Stimulated activated CD8-positive, alpha-beta memory T cell treated with anti-CD3 and anti-CD28 coated beads, Interleukin-2, amount 100 ng/mL, for 48 hours (primary cell): ENCODE data around the gene MLC1.

Source experiments
- DNase-seq, 2 donors: peaks; one replicate each; pipeline ENCODE4 v3.0.0-alpha.2; 2020; ENCODE audit warnings: low read depth in 2 of 2

Gene MLC1

DNA sequence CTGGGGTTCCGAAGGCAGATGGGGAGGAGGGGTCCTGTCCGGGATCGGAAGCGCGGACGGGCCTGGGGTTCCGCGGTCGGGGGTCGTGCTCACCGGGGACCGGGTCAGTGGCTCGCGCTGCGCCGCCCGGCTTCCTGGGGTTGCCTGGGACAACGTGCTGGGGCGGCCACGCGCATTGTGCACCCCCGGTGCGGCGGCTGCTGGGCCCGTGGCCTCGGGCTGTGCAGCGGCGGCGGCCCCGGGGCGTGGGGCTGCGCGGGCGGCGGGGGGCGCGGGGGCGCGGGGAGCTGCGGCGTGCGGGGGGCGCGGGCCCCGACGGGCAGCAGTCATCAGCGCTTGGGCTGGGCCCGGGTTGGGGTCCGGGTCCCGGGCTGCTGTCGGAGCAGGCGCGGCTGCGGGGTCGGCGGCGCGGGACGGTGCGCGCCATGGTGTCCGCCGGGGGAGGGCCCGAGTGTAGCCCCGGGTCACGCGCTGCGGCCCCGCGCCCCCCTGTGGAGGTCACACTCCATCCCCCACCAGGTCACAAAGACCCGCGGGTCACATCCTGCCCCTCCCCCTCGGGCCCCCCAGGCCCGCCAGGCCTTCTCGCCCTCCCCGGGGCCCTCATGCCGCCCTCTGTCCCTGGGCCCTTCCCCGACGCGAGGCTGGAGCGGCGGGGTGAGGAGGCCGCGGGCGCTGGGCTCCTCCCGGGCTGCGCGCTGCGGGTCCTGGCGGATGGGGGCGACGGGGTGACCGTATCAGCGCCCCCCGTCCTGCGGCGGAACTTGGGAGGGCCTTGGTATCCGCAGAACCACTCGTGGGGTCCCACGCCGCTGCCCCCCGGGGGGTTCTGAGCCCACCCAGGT lies 26.9 kb downstream of the MLC1 start, which contains the start of gene TTLL8:
Gene TTLL8 (minus strand): TSS at position 238 of the 845 bp plus-strand sequence.
- no peak for DNase-seq

DNA sequence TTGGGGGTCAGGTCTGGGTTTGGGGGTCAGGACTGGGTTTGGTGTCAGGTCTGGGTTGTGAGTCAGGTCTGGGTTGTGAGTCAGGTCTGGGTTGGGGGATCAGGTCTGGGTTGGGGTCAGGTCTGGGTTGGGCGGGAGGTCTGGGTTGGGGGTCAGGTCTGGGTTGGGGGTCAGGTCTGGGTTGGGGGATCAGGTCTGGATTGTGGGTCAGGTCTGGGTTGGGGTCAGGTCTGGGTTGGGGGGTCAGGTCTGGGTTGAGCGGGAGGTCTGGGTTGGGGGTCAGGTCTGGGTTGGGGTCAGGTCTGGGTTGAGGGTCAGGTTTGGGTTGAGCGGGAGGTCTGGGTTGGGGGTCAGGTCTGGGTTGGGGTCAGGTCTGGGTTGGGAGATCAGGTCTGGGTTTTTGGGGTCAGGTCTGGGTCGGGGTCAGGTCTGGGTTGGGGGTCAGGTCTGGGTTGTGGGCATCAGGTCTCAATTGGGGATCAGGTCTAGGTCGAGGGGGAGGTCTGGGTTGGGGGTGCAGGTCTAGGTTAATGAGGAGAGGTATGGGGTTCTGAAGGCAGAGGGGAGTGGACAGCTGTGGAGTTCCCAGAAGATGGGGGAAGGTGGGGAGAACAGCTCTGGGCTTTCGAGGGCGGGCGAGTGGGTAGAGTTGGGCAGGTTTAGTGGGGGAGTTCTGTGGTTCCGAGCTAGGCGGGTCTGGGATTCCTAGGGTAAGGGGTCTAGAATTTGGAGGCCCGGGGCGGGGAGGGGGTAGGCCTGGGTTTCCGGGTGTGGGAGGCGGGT lies 27.8 kb downstream of the MLC1 start:
- no peak for DNase-seq

DNA sequence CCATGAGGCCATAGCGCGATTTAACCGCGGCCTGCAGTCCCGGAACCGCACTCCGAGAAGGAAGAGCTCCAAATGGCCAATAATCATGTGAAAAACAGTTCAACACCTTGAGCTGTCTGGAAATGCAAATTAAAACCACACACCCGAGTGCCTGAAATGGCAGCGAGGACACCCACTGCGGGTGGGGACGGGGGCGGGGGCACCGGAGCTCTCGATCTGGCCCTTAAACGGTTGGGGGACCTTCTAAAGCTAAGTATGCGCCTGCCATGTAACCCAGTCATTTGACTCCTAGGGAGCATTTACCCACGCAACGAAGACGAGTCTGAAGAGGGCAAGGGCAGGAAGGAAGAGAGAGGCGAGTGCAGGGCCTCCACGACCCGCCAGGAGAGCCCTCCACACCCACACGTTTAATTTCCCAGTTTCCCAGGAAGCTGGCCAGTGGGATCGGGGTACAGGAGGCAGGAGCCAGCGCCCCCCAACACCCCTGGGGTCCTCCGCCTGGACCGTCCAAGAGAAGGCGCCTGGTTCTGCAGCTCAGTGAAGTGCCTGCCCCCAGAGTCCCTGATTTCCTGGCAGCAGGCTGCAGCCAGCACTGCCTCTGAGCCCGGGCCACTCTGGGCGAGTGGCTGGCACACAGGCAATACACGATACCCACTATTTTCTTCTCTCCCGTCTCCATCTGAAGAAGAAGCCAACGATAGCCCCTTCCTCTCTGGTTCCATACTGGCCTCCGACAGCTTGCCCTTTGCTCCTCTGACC lies 28.8 kb downstream of the MLC1 start:
- DNase-seq: no peak

DNA sequence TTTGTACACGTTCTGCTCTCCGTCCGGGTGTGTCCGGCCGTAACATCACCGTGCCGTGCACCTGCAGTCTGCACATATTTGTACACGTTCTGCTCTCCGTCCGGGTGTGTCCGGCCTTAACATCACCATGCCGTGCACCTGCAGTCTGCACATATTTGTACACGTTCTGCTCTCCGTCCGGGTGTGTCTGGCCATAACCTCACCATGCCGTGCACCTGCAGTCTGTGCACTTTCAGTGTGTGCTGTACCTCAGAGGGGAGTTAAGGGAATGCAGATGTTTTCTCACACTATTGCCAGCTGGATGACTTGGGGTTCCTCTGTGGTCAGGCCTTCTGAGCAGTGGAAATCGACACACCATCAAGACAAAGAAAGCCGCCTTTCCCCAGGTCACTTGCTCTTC lies 31.4 kb downstream of the MLC1 start:
- DNase-seq: no peak

DNA sequence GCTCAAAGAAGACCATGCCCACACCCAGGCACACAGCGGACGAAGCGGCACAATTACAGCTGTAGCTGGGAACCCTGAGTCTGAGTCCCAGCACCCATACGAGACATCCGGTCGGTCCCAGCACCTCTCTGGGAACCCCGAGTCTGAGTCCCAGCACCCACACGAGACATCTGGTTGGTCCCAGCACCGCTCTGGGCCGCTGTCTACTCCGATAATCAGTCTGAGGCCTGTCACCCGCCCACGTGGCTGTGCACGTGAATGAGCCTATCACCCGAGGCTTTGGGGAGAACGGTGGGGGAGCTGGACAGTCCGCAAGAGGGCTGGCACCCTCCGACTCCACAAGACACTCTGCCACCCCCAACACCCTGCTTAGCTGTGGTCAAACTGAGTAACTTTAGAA lies 33.3 kb downstream of the MLC1 start:
- DNase-seq: no peak

DNA sequence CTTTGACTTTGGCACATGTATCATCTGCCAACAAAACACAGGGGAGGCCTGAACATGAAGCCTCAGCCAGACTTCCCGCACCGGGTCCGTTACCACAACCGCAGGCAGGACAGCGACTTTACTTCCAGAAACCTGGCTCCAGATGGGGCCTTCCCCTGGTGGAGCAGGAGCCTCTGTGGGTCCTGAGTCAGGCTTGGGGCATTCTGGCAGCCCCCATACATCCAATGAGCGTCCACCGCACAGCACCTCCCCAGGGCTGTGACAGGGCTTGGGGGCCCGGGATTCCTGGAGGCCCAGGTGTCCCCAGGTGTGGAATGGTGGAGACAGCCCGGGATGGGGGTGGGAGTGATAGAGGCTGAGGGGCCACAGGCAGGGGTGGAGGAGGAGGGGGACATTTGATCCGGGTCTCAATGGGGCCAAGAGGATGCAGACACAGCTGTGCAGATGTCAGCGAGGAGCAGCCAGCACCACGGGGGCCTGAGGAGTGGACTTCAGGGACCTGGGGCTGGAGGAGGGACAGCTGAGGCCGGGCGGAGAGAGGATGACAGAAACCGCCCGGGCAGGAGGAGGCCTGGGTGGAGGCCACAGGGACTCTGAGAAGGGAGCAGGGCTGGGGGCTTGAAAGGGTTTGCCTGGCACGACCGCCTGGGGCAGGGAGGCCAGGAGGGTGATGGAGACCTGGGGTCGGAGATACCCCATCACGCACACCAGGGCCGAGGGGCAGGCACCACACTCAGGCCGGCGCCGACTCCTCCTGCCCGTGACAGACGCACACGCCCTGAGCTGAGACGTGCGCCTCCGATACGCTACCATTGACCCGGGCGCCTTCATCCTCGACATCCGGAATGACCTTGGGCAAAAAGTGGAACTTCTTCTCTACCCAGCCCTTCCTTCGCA lies 35.7 kb downstream of the MLC1 start:
- no peak for DNase-seq

DNA sequence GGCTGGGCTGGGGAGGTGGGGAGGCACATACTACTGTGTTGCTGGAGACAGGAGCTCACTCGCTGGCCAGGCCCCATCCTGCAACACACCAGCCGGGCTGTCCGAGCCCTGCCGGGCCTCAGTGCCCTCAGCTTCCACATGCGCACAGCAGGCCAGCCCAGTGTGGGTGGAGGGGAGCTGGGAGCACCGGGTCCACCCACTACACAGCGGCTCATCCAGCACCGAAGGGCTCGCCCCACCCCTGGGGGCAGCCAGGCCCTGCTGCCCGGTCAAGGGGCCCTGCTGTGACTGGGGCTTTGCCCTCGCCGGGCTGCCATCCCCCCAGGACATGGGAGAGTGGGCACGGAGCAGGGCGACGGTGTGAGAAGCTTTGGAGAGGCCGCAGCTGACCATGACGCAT lies 36.4 kb downstream of the MLC1 start:
- no peak for DNase-seq

DNA sequence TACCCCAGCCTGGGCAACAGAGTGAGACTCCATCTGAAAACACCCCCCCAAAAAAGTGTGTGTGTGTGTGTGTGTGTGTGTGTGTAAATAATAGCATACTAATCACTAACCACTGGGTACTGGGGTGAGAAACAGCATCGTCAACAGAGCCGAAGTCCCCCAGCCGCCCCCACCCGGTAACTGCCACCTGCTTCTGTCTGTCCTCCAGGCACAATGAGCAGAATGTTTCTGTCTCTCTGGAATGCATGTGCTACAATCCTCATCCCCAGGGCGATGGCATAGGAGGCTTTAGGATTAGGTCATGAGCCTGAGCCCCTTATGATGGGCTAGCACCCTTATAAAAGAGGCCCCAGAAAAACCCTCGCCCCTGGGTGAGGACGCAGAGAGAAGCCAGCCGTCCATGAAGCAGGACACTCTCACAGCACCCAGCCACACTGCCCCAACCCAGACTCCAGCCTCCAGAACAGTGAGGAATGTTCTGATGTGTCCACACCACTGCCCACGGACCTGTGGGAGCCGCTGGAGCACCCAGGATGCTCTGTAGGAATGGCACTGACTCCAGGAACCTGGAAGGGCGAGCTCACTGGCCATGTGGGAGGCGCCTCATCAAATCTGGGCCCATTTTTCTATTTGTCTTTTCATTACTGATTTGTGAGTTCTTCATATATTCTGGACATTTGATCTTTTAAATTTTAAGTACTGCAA lies 37.0 kb downstream of the MLC1 start:
- DNase-seq: no peak

DNA sequence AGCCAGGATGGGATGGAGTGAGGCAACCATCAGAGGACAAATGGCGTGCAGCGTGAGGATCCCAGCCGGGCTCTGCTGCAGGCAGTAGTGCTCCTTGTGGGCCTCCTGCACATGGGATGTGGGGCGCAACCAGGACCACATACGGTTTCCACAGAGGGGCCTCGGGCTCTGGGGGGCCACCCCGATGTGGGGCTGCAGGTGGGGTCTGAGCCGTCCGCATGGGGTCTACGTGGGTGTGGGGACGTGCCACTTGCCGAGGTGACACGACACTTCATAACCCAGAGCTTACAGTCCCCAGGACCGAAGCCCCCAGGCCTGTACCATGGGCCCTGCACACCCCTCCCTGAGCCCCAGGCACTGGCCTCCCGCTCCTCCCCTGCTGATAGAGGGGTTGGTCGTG lies 37.9 kb downstream of the MLC1 start:
- no peak for DNase-seq

DNA sequence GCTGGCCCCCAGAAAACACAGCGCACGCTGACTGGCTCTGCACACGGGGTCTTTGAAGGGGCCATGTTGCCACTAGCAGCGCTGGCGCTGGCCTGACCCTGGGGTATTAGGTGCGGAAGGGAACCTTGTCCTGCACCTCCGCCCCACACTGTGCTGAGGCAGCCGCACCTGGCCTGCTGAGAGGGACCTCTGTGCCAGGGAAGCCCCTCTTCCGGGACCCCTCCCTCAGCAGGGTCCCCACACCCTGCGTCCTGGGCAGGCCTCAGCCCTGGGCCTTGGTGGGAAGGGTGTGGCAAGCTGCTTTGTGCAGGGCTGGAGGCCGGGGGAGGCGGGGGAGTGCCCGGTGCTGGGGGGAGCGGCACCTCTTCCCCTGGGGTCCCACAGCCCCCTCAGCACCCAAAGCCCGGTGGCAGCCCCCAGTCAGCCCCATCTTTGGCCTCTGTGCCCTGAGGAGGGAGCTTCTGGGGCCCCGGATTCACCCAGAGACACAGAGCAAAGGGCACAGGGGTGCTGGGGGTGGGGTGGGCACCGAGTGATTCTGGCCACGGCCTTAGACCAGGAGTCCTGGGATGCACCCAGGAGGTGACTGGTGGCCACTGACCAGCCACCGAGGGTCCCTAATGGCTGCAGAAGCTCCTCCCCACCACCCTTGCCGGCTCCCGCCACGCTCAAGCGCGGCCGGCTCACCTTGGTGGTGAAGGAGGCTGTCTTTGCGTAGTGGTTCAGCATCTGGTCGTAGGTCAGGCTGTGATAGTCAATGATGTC lies 38.6 kb downstream of the MLC1 start:
- no peak for DNase-seq

DNA sequence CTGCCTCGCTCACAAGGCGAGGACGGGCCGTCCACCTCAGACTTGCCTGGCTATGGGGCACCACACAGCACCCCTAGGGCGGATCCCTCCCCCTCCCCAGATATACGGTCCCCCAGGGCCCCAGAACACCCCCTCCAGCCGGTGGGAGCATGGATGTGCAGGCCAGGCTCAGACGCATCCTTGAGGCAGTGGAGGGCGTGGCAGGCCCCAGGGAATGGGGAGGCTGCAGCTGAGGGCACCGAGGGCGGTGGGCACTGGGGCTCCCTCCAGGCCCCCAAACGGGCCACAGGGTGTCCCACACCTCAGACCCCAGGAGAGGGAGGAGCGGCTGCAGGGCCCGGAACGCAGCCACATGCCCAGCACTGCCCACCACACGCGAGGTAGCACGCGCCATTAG lies 39.2 kb downstream of the MLC1 start:
- no peak for DNase-seq

DNA sequence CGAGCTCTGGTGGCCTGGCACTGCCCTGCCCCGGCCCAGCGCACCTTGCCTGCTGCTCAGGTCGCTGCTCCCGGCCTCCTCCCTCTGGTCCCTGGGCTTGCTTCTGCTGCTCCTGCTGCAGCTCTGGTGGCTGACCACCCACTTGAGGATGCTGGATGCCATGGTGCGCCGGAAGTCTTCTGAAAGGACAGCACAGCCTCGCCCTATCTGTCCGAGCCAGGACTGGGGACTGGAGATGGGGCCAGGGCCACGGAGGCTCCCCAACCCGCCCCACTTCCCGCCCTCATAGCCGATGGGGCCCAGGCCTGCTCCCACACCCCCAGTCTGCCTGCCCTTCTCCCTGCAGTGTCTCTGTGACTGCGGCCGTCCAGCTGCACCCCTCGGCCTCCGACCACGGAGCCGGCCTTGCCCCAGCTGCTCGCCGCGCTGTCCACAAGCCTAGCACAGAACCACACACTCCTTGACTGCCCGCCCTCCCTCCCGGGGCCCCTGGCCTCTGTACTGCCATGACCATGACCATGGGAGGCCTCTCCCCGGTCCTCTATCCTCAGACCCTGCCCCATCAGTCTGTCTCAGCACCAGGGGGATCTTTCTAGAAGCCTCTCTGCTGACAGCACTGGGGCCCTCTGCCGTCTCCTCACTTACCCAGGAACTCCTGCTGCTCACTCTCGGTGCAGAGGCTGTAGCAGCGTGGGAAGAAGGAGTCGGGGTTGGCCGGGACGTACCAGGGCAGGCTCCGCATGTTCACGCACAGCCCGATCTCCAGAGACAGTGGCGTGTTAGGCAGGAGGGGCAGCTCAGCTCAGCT lies 39.8 kb downstream of the MLC1 start:
- no peak for DNase-seq

DNA sequence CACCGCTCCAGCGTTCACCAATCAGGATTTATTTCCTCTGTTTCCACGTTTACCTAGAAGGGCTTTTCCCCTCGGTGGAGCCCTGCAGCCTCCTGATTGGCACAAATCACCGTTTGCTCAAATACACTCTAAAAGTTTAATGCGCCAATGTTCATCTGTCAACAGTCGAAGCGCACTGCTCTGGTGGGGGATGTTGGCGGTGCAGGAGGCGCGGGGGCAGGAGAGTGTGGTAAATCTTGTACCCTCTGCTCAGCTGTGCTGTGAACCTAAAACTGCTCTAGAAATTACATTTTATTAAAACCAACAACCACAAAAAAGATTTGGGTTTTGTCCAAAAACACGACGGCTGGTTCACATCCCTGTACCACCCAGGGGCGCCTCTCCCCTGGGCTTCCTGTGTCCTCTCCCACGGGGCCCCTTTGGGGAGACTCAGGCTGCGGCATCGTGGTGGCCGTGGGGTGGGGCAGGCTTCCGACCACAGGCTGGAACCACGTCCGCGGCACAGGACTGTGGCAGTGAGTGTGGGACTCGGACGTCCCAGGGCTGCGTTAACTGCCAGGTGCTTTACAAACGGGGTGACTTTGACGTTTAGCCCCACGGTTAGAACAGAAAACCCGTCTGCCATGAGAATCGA lies 40.6 kb downstream of the MLC1 start:
- DNase-seq: no peak

DNA sequence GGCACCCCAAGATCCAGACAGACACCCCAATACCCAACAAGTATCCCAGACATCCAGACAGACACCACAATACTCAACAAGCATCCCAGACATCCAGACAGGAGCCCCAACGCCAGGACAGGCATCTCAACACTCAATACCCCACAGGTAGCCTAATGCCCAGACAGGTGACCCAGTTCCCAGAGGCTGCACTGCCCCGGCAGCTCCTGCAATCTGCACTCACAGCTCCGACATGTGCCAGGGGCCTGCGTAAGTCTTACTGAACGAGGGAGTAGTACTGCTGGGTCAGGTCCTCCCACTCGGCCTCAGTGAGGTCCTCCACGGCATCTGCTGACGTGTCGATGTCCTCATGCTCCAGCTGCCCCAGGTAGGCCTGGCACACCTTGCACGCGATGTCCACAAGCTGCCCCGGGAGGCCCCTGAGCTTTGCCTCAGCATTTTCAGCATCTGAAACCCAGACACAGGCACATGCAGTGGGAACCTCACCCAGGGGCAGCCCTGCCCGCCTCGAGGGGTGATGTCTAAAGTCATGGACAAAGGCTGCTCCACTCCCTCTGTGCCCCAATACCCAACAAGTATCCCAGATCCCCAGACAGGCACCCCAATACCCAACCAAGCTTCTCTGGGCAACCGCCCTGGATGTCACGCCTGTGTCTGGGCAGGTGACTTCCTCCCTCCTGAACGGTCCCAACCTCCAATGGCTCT lies 43.7 kb downstream of the MLC1 start:
- DNase-seq: no peak

DNA sequence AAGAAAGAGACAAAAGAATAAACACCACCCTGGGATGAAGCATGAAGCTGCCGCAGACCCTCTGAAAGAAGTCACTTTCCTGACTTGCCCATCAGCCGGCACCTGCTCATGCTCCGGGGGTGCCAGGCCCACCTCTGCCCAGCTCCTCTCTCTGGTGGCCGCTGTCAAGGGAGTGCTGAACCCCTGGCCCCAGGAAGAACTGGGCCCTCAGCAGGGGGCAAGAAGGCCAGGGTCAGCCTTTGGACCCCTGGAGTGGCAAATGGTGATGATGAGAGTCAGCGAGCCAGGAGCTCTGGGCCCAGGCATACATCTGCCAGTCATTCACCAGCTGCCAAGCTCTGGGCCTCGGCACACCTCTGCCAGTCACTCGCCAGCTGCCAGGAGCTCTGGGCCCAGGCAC lies 44.5 kb downstream of the MLC1 start:
- no peak for DNase-seq

DNA sequence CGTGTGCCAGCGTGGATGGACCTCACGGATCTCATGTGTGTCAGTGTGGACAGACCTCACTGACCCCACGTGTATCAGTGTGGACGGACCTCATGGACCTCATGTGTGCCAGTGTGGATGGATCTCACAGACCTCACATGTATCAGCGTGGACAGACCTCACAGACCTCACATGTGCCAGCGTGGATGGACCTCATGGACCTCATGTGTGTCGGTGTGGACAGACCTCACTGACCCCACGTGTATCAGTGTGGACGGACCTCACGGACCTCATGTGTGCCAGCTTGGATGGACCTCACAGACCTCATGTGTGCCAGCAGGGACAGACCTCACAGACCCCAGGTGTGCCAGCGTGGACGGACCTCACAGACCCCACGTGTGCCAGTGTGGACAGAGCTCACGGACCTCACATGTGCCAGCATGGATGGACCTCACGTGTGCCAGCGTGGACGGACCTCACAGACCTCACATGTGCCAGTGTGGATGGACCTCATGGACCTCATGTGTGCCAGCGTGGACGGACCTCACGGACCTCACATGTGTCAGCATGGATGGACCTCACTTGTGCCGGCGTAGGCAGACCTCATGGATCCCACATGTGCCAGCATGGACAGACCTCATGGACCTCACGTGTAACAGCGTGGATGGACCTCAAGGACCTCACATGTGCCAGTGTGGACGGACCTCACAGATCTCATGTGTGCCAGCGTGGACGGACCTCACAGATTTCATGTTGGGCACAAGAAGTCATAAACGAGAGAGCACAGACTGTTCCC lies 45.4 kb downstream of the MLC1 start:
- no peak for DNase-seq
